ENCODE results near the gene TMEM8B.
"Not testable (repeated sequence)": the region's sequence is repeated elsewhere in the genome, so short reads cannot be mapped to it uniquely, and the experiment has no call there.

The TMEM8B gene

DNA sequence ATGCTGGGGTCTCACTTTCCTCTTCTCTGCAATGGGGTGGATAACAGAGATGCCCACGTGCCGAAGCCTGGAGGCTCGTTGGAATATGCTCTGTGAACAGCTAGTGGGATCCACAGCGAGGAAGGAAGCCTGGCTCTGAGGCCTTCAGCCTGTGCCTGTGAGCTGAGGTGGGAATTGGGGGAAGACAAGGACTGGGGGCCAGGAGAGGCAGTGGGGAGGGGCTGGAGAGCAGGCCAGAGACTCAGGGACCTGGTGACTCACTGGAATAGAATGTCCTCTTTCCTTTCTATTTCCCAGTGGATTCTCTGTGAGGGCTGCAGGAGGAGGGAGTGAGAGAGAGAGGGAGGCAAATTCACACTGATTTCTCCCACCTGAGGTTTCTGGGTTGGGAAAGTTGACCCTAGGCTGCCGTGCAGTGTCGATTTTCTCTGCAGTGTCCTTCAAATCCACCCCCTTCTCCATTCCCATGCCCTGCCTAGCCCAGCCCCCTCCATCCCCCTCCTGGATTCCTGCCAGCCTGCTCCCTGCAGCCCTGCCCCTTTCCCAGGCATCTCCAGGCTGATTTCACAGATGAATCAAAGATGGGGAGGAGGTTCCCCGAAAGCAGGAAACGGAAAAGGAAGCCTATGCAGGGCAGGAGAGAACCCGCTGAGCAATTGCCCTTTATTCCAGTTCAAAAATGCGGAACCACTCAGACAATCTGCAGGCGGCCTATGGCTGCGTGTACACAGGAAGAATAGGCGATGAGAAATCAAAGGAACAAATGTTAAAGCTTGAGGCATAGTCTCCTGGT, 78.9 kb downstream of the TMEM8B start:
- no peak for DNase-seq (ENCODE audit: low read depth in 2 of 2)

- no peak for DNase-seq (ENCODE audit: low read depth in 2 of 2)
These were observed 79.6 kb downstream of the TMEM8B start for GRCh38 chr9:35908504-35909125.

- DNase-seq (ENCODE audit: low read depth in 2 of 2), result no peak
These were observed 80.2 kb downstream of the TMEM8B start, which contains the start of gene SPAAR for GRCh38 chr9:35909274-35909673. TSS of gene SPAAR (plus strand) at chr9:35909490. CDS start at chr9:35910464, 974 bp downstream.

DNA sequence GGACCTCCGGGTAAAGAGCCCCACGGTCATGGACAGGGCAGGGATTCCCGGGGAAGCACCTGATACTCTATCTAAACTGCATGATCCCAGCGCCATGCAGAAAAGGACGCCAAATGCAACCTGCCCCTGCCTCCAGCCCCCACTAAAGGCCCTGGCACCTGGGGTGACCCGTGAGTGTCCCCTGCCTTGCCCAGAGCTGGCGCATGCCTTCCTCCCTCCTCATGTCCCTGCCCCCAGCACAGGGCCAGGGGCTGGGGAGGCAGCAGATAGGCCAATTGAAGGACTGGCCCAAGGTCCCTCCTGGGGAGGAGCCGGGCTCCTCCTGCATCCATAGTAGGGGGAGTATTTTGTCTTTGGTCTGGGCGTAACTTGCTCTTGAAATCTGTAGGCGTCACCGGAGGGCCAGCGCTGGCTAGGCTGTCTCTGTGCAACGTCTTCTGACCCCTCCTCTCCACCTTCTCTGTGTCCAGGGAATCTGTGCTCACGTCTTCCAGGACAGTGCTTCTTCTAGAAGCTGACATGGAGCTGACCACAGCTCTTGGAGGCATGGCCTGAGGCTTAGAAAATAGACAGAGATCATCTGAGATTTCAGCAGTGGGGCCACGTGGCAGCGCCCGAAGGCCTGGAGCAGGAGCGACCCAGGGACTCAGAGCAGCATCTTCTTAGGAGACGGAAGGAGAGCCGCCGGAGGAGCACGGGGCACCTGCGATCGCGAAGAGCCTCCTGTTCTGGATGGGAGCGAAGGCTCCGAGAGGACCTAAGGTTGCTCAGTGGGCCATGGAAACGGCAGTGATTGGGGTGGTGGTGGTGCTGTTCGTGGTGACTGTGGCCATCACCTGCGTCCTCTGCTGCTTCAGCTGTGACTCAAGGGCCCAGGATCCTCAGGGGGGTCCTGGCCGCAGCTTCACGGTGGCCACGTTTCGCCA, 80.9 kb downstream of the TMEM8B start:
- DNase-seq (ENCODE audit: low read depth in 2 of 2), result no peak

DNA sequence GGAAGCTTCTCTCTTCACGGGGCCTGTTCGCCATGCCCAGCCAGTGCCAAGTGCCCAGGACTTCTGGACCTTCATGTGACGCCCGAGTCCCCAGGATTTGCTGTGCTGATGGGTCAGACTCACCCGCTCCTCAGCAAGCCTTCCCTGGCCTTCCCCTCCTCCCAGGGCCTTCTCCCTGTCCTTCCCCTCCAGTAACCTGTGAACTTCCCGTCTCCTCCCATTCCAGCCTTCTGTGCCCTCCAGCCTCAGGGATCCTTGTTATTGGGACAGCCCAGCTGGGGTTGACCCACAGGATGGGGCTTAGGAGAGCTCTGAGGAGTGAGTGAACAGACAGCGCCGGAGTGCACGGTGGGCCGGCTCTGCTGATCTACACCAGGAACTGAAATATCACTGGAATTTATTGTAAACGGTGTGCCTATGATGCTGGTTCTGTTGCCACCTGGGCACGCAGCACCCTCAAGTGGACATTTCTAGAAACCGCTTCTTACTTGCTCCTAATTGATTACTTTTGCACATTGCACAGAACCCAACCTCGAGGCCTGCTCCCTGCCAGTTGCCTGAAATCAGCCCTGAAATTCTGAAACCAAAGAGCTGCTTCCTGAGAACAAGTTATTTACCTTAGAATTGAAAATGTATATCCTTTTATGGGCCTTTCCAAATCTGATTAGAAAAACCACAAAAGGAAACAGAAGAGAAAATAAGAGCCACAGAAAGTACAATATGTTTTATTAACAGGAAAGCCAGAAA, 81.8 kb downstream of the TMEM8B start:
- no peak for DNase-seq (ENCODE audit: low read depth in 2 of 2)

- no peak for DNase-seq (ENCODE audit: low read depth in 2 of 2)
These were observed 82.7 kb downstream of the TMEM8B start for GRCh38 chr9:35911690-35912089.

DNA sequence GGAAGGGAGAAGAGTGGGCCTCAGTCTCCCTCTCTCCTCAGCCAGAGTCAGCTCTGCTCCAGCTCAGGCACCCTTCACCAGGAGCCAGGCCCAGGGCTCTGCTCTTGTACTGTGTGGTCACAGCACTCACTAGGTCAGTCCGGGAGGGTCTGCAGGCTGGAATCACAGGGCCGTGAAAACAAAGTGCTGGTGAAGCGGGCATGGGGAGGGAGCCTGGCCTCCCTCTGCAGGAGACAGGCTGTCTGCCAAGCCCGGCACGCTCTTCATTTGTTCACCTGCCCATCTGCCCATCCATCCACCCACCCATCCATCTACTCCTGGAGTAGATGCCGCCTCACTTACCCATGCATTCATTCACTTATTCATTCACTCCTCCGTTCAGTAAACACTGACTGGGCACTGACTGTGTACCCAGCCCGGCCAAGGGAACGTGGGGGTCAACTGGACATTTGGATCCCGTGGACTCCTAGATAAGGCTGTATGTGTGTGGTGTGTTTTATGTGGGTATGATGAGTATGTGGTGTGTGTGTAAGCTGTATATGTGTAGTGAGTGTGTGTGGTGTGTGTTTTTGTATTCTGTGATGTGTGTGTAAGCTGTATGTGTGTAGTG, 83.9 kb downstream of the TMEM8B start:
- DNase-seq (ENCODE audit: low read depth in 2 of 2), result no peak

DNA sequence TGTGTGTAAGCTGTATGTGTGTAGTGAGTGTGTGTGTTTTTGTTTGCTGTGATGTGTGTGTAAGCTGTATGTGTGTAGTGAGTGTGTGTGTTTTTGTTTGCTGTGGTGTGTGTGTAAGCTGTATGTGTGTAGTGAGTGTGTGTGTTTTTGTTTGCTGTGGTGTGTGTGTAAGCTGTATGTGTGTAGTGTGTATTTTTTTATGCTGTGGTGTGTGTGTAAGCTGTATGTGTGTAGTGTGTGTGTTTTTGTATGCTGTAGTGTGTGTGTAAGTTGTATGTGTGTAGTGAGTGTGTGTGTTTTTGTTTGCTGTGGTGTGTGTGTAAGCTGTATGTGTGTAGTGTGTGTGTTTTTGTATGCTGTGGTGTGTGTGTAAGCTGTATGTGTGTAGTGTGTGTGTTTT, 84.4 kb downstream of the TMEM8B start:
- not testable (repeated sequence) for DNase-seq (ENCODE audit: low read depth in 2 of 2)

GRCh38 chr9:35914301-35914807, 85.3 kb downstream of the TMEM8B start:
- DNase-seq (ENCODE audit: low read depth in 2 of 2), result no peak
